Measurements from ENCODE around the gene PHACTR1. TPM values are rescaled to one million over a fixed set of nuclear protein-coding genes. Genes with fewer than 3 reads are reported as not detected.

PHACTR1 gene
- polyA plus RNA-seq, 1 experiment = not detected

DNA sequence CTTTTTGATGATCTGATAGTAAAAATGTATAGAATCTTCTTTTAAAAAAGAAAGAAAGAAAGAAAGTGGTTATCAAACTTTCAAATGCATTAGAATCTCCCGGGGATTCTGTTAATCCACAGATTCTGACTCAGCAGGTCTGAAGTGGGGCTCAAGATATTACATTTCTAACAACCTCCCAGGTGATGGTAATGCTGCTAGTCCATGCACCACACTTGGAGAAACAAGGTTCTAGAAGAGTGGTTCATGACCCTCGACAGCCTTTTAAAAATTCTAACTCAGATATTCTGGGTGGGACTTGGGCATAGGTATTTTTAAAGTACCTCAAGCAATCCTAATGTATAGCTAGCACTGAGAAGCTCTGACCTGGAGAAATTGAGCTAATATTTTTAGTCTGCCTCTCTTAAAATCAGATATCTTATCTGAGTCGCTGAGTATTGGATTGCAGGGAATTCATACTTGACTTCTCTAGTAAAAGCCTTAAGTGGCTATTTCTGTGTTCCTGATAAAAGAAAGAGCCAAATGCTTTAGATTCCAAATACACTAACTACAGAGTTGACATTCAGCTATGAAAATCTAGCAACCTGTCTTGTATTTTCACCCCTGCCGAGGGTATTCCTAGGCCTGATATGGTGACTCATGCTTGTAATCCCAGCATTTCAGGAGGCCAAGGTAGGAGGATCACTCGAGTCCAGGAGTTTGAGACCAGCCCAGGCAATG, 252.4 kb downstream of the PHACTR1 start:
- TF ChIP-seq, protein P1, sequence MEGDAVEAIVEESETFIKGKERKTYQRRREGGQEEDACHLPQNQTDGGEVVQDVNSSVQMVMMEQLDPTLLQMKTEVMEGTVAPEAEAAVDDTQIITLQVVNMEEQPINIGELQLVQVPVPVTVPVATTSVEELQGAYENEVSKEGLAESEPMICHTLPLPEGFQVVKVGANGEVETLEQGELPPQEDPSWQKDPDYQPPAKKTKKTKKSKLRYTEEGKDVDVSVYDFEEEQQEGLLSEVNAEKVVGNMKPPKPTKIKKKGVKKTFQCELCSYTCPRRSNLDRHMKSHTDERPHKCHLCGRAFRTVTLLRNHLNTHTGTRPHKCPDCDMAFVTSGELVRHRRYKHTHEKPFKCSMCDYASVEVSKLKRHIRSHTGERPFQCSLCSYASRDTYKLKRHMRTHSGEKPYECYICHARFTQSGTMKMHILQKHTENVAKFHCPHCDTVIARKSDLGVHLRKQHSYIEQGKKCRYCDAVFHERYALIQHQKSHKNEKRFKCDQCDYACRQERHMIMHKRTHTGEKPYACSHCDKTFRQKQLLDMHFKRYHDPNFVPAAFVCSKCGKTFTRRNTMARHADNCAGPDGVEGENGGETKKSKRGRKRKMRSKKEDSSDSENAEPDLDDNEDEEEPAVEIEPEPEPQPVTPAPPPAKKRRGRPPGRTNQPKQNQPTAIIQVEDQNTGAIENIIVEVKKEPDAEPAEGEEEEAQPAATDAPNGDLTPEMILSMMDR (IDR thresholded peaks at IDR 0.05; ENCODE audit: low read depth, low read length) = no peak
- H3K9me3 ChIP-seq (ENCODE audit: control insufficient read depth, insufficient read depth, low read length) = no peaks in the 10 kb centered on the region
- no peaks in the 10 kb centered on the region for H3K27me3 ChIP-seq (ENCODE audit: control insufficient read depth, insufficient read depth, low read length)
- CTCF ChIA-PET = no interaction called here
- DNase-seq (ENCODE audit: low read depth, low spot score) = no peak
- POLR2A ChIA-PET = no interaction called here
- no peak overlapping the region for H3K27ac ChIP-seq (ENCODE audit: low read depth, low read length)
- H3K4me3 ChIP-seq (ENCODE audit: low read depth, low read length) = no peak overlapping the region

DNA sequence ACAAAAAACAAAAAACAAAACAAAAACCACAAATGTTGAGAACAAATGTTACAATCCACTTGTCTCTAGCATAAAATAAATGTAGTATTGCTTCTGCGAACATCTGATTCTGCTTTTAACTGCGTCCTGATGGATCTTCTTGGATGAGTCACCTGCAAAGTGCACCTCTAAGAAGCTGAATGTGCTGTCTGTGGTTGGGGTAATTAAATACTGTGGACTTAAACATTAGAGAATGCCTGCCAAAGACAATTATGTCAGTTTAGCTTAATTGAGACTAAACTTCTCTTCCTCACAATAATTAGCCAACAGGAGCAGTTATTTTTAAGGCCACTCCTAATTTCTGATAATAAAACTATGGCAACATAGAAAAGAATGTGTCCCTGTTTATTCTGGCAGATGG, 253.4 kb downstream of the PHACTR1 start:
- Histone ChIP-seq H3K27me3 (ENCODE audit: control insufficient read depth, insufficient read depth, low read length) (no peaks in the 10 kb centered on the region), H3K27ac (ENCODE audit: low read depth, low read length) (no peak overlapping the region), H3K4me3 (ENCODE audit: low read depth, low read length) (no peak overlapping the region), H3K9me3 (ENCODE audit: control insufficient read depth, insufficient read depth, low read length) (no peaks in the 10 kb centered on the region)
- no peak for DNase-seq (ENCODE audit: low read depth, low spot score)
- ChIA-PET POLR2A (no interaction called here), CTCF (no interaction called here)
- TF ChIP-seq, protein P1 (IDR thresholded peaks at IDR 0.05; ENCODE audit: low read depth, low read length) = no peak

DNA sequence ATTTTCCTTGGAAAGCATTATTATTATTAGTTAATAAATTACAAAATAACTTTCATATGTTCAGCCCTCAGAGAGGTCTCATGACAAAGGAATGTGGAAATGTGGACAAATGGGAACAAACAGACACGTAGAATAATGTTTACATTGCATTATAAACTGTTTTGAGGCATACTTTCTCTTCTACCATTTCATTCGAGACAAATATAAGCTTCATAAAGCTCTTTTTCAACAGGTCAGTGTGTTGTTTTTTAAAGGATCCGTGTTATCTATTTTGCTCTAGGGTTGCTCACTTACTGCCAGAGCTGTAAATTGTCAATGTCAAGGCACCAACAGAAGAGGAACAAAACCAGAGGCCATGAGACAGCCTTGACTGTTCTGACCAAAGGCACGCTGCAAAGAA, 256.8 kb downstream of the PHACTR1 start:
- H3K4me3 ChIP-seq (ENCODE audit: low read depth, low read length) = no peak overlapping the region
- ChIA-PET POLR2A (no interaction called here), CTCF (no interaction called here)
- no peak for DNase-seq (ENCODE audit: low read depth, low spot score)
- H3K9me3 ChIP-seq (ENCODE audit: control insufficient read depth, insufficient read depth, low read length) = no peaks in the 10 kb centered on the region; the same call in 1 of the 2 replicates
- H3K27me3 ChIP-seq (ENCODE audit: control insufficient read depth, insufficient read depth, low read length) = no peaks in the 10 kb centered on the region
- no peak overlapping the region for H3K27ac ChIP-seq (ENCODE audit: low read depth, low read length)
- TF ChIP-seq, protein P1 (IDR thresholded peaks at IDR 0.05; ENCODE audit: low read depth, low read length) = no peak

DNA sequence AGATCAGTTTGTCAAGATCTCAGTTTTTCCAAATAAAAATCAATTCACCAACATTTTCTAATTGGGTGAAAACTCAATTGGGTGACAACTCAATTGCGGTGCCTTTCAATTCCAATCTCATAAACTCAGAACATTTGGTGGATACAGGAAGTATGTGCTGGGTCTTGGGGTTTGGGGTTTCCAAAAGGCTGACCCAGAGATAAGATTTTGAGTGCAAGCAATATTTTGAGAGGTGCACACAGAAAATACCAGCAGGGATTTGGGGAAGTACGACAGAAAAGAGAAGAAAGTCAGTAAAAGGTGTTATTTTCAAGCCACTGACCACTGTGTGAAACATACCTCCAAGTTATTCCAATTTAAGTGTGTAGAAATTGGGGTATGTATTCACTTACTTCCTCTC, 258.0 kb downstream of the PHACTR1 start:
- no peak overlapping the region for H3K27ac ChIP-seq (ENCODE audit: low read depth, low read length)
- TF ChIP-seq, protein P1 (IDR thresholded peaks at IDR 0.05; ENCODE audit: low read depth, low read length) = no peak
- POLR2A ChIA-PET = no interaction called here
- DNase-seq (ENCODE audit: low read depth, low spot score) = no peak
- no peaks in the 10 kb centered on the region; the same call in 1 of the 2 replicates for H3K9me3 ChIP-seq (ENCODE audit: control insufficient read depth, insufficient read depth, low read length)
- no peak overlapping the region for H3K4me3 ChIP-seq (ENCODE audit: low read depth, low read length)
- CTCF ChIA-PET = no interaction called here
- no peaks in the 10 kb centered on the region for H3K27me3 ChIP-seq (ENCODE audit: control insufficient read depth, insufficient read depth, low read length)

DNA sequence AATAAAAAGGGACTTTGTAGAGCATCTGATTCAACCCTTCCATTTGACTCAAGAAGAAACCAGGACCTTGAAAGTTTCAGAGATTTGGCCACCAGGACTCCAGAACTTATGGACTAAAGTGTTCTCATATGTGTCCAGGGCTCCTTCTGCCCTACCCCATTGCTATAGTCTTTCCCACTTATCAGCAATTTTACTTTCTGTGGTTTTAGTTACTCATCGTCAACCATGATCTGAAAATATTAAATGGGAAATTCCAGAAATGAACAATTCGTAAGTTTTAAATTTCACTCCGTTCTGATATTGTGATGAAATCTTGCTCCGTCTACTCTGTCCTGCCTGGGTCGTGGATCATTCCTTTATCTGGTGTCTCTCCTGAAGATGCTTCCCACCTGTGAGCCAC, 259.8 kb downstream of the PHACTR1 start:
- Histone ChIP-seq H3K9me3 (ENCODE audit: control insufficient read depth, insufficient read depth, low read length) (no peaks in the 10 kb centered on the region; the same call in 1 of the 2 replicates), H3K27me3 (ENCODE audit: control insufficient read depth, insufficient read depth, low read length) (no peaks in the 10 kb centered on the region), H3K4me3 (ENCODE audit: low read depth, low read length) (no peak overlapping the region), H3K27ac (ENCODE audit: low read depth, low read length) (no peak overlapping the region)
- TF ChIP-seq, protein P1 (IDR thresholded peaks at IDR 0.05; ENCODE audit: low read depth, low read length) = no peak
- ChIA-PET POLR2A (no interaction called here), CTCF (no interaction called here)
- DNase-seq (ENCODE audit: low read depth, low spot score) = no peak
